Measurements from ENCODE around the gene CCR7.

- TF ChIP-seq POLR2AphosphoS5 (IDR thresholded peaks at IDR 0.05; ENCODE audit: borderline replicate concordance, low read depth, low read length) (no peak), FOXP2 (optimal IDR thresholded peaks at IDR 0.05; ENCODE audit: control extremely low read depth, extremely low read length, insufficient read depth) (no peak), EZH2 (IDR thresholded peaks at IDR 0.05) (no peak)
These were observed 3.9 kb downstream of the CCR7 start for GRCh38 chr17:40561294-40561870.

Data from SK-N-MC (cell line).